Measurements from ENCODE around the gene PRXL2B. TPM values are rescaled to one million over a fixed set of nuclear protein-coding genes. Genes with fewer than 3 reads are reported as not detected.

Gene PRXL2B
- total RNA-seq, 2 experiments from 2014 or later: 5.2 to 10.4 TPM

DNA sequence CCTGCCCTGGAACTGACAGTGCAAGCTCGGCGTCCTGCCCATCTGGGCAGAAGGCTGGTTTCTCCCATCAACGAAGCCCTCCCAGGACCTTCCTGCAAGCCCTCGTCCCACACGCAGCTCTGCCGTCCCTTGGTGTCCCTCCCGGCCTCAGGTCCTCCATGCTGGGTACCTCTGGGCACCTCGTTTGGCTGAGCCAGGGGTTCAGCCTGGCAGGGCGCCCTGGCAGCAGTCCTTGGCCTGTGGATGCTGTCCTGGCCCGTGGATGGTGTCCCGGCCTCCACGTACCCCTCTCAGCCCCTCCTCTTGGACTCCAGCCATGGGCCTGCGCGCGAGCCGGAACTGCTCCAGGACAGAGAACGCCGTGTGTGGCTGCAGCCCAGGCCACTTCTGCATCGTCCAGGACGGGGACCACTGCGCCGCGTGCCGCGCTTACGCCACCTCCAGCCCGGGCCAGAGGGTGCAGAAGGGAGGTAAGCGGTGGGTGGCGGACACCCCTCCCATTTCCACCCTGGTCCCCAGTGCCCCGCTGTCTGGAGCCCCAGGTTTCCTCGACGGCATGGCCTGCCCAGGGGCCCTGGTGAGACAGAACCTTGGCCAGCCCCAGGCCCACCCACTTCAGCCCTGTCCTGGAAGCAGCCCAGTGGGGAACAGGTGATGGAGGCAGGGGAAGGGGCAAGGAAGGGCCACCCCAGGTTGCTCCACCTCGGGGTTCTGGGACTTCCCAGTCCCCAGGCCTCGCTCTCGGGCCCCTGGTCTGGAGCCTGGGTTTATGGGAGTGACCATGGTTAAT is 26.9 kb upstream of the PRXL2B start:
- H3K4me1 ChIP-seq (ENCODE audit: insufficient read depth, low read length, poor library complexity, severe bottlenecking): peaks cover 20% of the 10 kb centered on the region
- no TSS peak for BruUV-seq (replicated peaks)
- no peaks in the 10 kb centered on the region for H3K9me2 ChIP-seq (ENCODE audit: insufficient read depth, low read length)
- DNase-seq (ENCODE audit: low spot score): no peak
- intact Hi-C loops (cut with micrococcal nuclease; ENCODE audit: unreplicated experiment): no loop called here
- no peak overlapping the region for H3K4me2 ChIP-seq (ENCODE audit: low read length)
- H3K36me3 ChIP-seq (ENCODE audit: insufficient read depth, low read length): no peaks in the 10 kb centered on the region
- H3K4me3 ChIP-seq (ENCODE audit: low read depth, low read length, poor library complexity, severe bottlenecking): no peak overlapping the region
- ChIA-PET POLR2A (no interaction called here), CTCF (ENCODE audit: unreplicated experiment) (no interaction called here)
- no peak overlapping the region for H3K27ac ChIP-seq (ENCODE audit: low read depth, low read length, poor library complexity, severe bottlenecking)
- no peaks in the 10 kb centered on the region for H4K20me1 ChIP-seq (ENCODE audit: insufficient read depth, low read length)
- no peak overlapping the region for H2AFZ ChIP-seq (ENCODE audit: low read length)
- no peaks in the 10 kb centered on the region for H3K79me2 ChIP-seq (ENCODE audit: insufficient read depth, low read depth, low read length)
- TF ChIP-seq, protein P1, sequence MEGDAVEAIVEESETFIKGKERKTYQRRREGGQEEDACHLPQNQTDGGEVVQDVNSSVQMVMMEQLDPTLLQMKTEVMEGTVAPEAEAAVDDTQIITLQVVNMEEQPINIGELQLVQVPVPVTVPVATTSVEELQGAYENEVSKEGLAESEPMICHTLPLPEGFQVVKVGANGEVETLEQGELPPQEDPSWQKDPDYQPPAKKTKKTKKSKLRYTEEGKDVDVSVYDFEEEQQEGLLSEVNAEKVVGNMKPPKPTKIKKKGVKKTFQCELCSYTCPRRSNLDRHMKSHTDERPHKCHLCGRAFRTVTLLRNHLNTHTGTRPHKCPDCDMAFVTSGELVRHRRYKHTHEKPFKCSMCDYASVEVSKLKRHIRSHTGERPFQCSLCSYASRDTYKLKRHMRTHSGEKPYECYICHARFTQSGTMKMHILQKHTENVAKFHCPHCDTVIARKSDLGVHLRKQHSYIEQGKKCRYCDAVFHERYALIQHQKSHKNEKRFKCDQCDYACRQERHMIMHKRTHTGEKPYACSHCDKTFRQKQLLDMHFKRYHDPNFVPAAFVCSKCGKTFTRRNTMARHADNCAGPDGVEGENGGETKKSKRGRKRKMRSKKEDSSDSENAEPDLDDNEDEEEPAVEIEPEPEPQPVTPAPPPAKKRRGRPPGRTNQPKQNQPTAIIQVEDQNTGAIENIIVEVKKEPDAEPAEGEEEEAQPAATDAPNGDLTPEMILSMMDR (conservative IDR thresholded peaks at IDR 0.05; ENCODE audit: low read length): no peak
- TF ChIP-seq EZH2phosphoT487 (IDR thresholded peaks at IDR 0.05; ENCODE audit: borderline replicate concordance, low read depth, low read length): no peak
- H3K9me3 ChIP-seq (ENCODE audit: low read length): no peaks in the 10 kb centered on the region

DNA sequence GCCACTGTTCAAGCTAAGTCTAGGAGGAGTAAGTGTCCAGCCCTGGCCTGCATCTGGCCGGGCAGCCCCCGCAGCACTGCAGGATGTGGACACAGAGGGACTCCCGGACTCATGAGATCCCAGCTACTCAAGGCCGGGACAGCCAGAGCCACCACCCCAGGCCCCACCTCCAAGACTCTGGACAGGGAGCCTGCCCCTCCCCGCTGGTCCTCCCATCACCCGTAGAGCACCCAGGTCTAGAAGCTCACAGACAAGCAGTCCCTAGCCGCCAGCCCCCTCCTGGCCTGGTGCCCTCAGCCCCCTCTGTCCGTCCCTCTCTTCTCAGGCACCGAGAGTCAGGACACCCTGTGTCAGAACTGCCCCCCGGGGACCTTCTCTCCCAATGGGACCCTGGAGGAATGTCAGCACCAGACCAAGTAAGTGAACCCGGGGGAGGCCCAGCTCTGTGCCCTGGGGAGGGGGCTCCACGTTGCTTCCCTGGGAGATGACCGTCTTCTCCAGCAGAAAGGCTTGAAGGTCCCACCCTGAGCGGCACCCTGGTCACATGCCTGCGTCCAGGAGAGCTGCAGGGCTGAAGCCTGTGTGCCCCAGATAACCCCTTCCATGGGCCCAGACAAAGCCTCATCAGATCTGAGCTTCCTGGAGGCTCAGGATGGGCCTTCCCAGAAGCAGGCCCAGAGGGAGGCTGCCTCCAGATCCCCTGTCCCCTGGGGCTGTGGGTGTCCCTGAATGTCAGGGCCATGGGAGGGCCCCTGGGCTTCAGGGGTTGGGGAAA is 26.1 kb upstream of the PRXL2B start:
- Histone ChIP-seq H3K36me3 (ENCODE audit: insufficient read depth, low read length) (no peaks in the 10 kb centered on the region), H2AFZ (ENCODE audit: low read length) (no peak overlapping the region), H3K27ac (ENCODE audit: low read depth, low read length, poor library complexity, severe bottlenecking) (no peak overlapping the region), H3K4me3 (ENCODE audit: low read depth, low read length, poor library complexity, severe bottlenecking) (no peak overlapping the region), H3K79me2 (ENCODE audit: insufficient read depth, low read depth, low read length) (no peaks in the 10 kb centered on the region), H3K9me2 (ENCODE audit: insufficient read depth, low read length) (no peaks in the 10 kb centered on the region), H3K9me3 (ENCODE audit: low read length) (no peaks in the 10 kb centered on the region), H3K4me1 (ENCODE audit: insufficient read depth, low read length, poor library complexity, severe bottlenecking) (peaks cover 15% of the 10 kb centered on the region), H4K20me1 (ENCODE audit: insufficient read depth, low read length) (no peaks in the 10 kb centered on the region), H3K4me2 (ENCODE audit: low read length) (no peak overlapping the region)
- intact Hi-C loops (cut with micrococcal nuclease; ENCODE audit: unreplicated experiment): no loop called here
- CTCF ChIA-PET (ENCODE audit: unreplicated experiment): no interaction called here
- no TSS peak for BruUV-seq (replicated peaks)
- no peak for TF ChIP-seq EZH2phosphoT487 (IDR thresholded peaks at IDR 0.05; ENCODE audit: borderline replicate concordance, low read depth, low read length)
- TF ChIP-seq, protein P1 (conservative IDR thresholded peaks at IDR 0.05; ENCODE audit: low read length): no peak
- no peak for DNase-seq (ENCODE audit: low spot score)
- POLR2A ChIA-PET: interaction anchor here (1.2 kb wide), 1 partner anchor 25 kb away, joined by 4 read pairs; no protein-coding TSS in a partner anchor

All from OCI-LY7 (cell line).